PFSK-1 (cell line): ENCODE measurements around the gene PSMD10.

Experiments used
- POLR2AphosphoS5 ChIP-seq: IDR thresholded peaks from 2 replicates; pipeline ENCODE4 v1.6.1; 2012; ENCODE audit warnings: low read depth, mild to moderate bottlenecking, control low read depth, low read length, moderate library complexity
- REST ChIP-seq, 2 experiments: IDR thresholded peaks; 2 replicates each; pipeline versions ENCODE4 v1.6.1 to v1.8.0; 2011 to 2012; ENCODE audit warnings: low read depth in 2 of 2, low read length in 2 of 2, control low read depth in 1 of 2, inconsistent platforms in 1 of 2, mild to moderate bottlenecking in 1 of 2, moderate library complexity in 1 of 2; ENCODE audit not compliant: insufficient read depth in 1 of 2
- SIN3A ChIP-seq: IDR thresholded peaks from 2 replicates; pipeline ENCODE4 v1.6.1; 2012; ENCODE audit warnings: mild to moderate bottlenecking, low read length, moderate library complexity, borderline replicate concordance; ENCODE audit not compliant: insufficient read depth
- TAF1 ChIP-seq: IDR thresholded peaks from 2 replicates; pipeline ENCODE4 v1.6.1; 2012; ENCODE audit warnings: low read length, control low read depth, borderline replicate concordance; ENCODE audit not compliant: insufficient read depth

DNA sequence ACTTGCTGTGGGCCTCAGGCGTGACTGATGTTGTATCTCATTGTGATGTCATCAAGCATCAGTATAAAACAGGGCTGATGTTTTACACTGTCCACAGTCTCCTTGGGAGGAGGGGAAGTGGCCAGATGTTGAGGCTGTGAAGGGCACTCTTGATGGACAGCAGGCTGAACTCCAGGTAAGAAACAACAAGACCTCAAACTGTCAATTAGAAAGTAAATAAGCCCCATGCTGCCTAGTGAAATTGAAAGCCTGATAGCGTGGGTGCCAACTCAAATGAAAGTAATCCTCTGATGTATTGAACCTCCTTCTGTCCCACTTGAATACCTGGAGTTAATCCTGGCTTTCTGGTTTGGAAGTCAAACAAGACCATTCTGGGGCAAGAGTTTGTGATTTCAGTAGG, 26.7 kb downstream of the PSMD10 start:
- TF ChIP-seq POLR2AphosphoS5 (no peak), REST (IDR thresholded peaks at IDR 0.05; ENCODE audit: insufficient read depth in 1 of 2, low read depth in 2 of 2, low read length in 2 of 2) (no peak), TAF1 (no peak), SIN3A (no peak)
